IPS DF 6.9 (cell line): Measurements from ENCODE around the gene PHF19.

Experiments
- DNase-seq: peaks from one replicate; pipeline ENCODE4 v3.0.0-alpha.2; 2013; ENCODE audit warnings: low read depth, low spot score
- H3K27ac ChIP-seq: one replicate; pipeline ENCODE4 v1.5.1; 2013; ENCODE audit warnings: low read length, control low read depth
- H3K27me3 ChIP-seq: 2 replicates; pipeline ENCODE4 v1.6.1; 2013; ENCODE audit warnings: mild to moderate bottlenecking, low read length; ENCODE audit not compliant: control insufficient read depth, insufficient read depth
- H3K36me3 ChIP-seq: 2 replicates; pipeline ENCODE4 v1.6.1; 2013; ENCODE audit warnings: low read length; ENCODE audit not compliant: control insufficient read depth, insufficient read depth
- H3K4me1 ChIP-seq: 2 replicates; pipeline ENCODE4 v1.6.1; 2013; ENCODE audit warnings: low read length; ENCODE audit not compliant: control insufficient read depth, insufficient read depth
- H3K4me3 ChIP-seq: 2 replicates; pipeline ENCODE4 v1.5.1; 2013; ENCODE audit warnings: mild to moderate bottlenecking, low read length
- H3K9me3 ChIP-seq: 2 replicates; pipeline ENCODE4 v1.6.1; 2013; ENCODE audit warnings: low read length, inconsistent platforms; ENCODE audit not compliant: control insufficient read depth, insufficient read depth
- WGBS: extraction: QIAGEN DNeasy Blood & Tissue Kit; methylation state at CpG from one replicate; pipeline ENCODE4 v1.1.7; 2013; ENCODE audit warnings: mixed read lengths, missing lambda C conversion rate; ENCODE audit not compliant: insufficient read length, insufficient coverage; 5-methylcytosine and 5-hydroxymethylcytosine counted together

Gene PHF19

GRCh38 chr9:120882935-120883607 is 6.1 kb upstream of the PHF19 start:
- DNase-seq = no peak
- WGBS = no CpG with 5 or more reads among the region's 10 CpGs
- Histone ChIP-seq H3K4me3 (no peak overlapping the region), H3K27ac (no peak overlapping the region), H3K4me1 (peaks cover 3% of the 10 kb centered on the region; the same call in 1 of the 2 replicates), H3K9me3 (no peaks in the 10 kb centered on the region), H3K27me3 (no peaks in the 10 kb centered on the region), H3K36me3 (no peaks in the 10 kb centered on the region)

GRCh38 chr9:120879446-120879845 is 2.5 kb upstream of the PHF19 start:
- Histone ChIP-seq H3K4me3 (no peak overlapping the region), H3K4me1 (peaks cover 12% of the 10 kb centered on the region), H3K9me3 (no peaks in the 10 kb centered on the region), H3K27me3 (no peaks in the 10 kb centered on the region), H3K36me3 (no peaks in the 10 kb centered on the region), H3K27ac (no peak overlapping the region)
- DNase-seq = no peak
- no CpG with 5 or more reads among the region's 6 CpGs for WGBS

GRCh38 chr9:120878188-120879130 is 1.5 kb upstream of the PHF19 start:
- no peaks in the 10 kb centered on the region for H3K9me3 ChIP-seq
- no peaks in the 10 kb centered on the region for H3K36me3 ChIP-seq
- H3K4me3 ChIP-seq = no peak overlapping the region
- WGBS = no CpG with 5 or more reads among the region's 8 CpGs
- no peak overlapping the region for H3K27ac ChIP-seq
- no peaks in the 10 kb centered on the region for H3K27me3 ChIP-seq
- no peak for DNase-seq
- peaks cover 20% of the 10 kb centered on the region for H3K4me1 ChIP-seq

- H3K9me3 ChIP-seq = no peaks in the 10 kb centered on the region
- H3K27ac ChIP-seq = no peak overlapping the region
- no peaks in the 10 kb centered on the region for H3K36me3 ChIP-seq
- peaks cover 24% of the 10 kb centered on the region for H3K4me1 ChIP-seq
- no peaks in the 10 kb centered on the region for H3K27me3 ChIP-seq
- WGBS = no CpG with 5 or more reads among the region's 63 CpGs
- no peak for DNase-seq
- peak overlapping the region; percentile 39; the same call in 1 of the 2 replicates for H3K4me3 ChIP-seq
These were observed 467 bp upstream of the PHF19 start for GRCh38 chr9:120877276-120878034.

- H3K27ac ChIP-seq = no peak overlapping the region
- H3K36me3 ChIP-seq = no peaks in the 10 kb centered on the region
- H3K4me3 ChIP-seq = peak overlapping the region; percentile 76; the same call in 1 of the 2 replicates
- peaks cover 27% of the 10 kb centered on the region for H3K4me1 ChIP-seq
- no peaks in the 10 kb centered on the region for H3K27me3 ChIP-seq
- no CpG with 5 or more reads among the region's 65 CpGs for WGBS
- no peaks in the 10 kb centered on the region for H3K9me3 ChIP-seq
- DNase-seq = no peak
These were observed 790 bp downstream of the PHF19 start for GRCh38 chr9:120875954-120876841.

GRCh38 chr9:120875643-120875953 is 1.4 kb downstream of the PHF19 start:
- Histone ChIP-seq H3K36me3 (no peaks in the 10 kb centered on the region), H3K27ac (no peak overlapping the region), H3K4me1 (peaks cover 27% of the 10 kb centered on the region), H3K27me3 (no peaks in the 10 kb centered on the region), H3K9me3 (no peaks in the 10 kb centered on the region), H3K4me3 (peak overlapping the region; percentile 76; the same call in 1 of the 2 replicates)
- no peak for DNase-seq
- WGBS = no CpG with 5 or more reads among the region's 7 CpGs

GRCh38 chr9:120875195-120875565 is 1.8 kb downstream of the PHF19 start:
- WGBS = no CpG with 5 or more reads among the region's 4 CpGs
- H3K4me1 ChIP-seq = peaks cover 27% of the 10 kb centered on the region
- H3K27me3 ChIP-seq = no peaks in the 10 kb centered on the region
- no peak overlapping the region for H3K4me3 ChIP-seq
- no peaks in the 10 kb centered on the region for H3K36me3 ChIP-seq
- H3K27ac ChIP-seq = no peak overlapping the region
- no peak for DNase-seq
- H3K9me3 ChIP-seq = no peaks in the 10 kb centered on the region

- H3K27ac ChIP-seq = no peak overlapping the region
- H3K36me3 ChIP-seq = no peaks in the 10 kb centered on the region
- no peaks in the 10 kb centered on the region for H3K9me3 ChIP-seq
- no peak for DNase-seq
- no peaks in the 10 kb centered on the region for H3K27me3 ChIP-seq
- peaks cover 29% of the 10 kb centered on the region for H3K4me1 ChIP-seq
- H3K4me3 ChIP-seq = no peak overlapping the region
- no CpG with 5 or more reads among the region's 10 CpGs for WGBS
These were observed 2.5 kb downstream of the PHF19 start for GRCh38 chr9:120874226-120875194.

- Histone ChIP-seq H3K36me3 (no peaks in the 10 kb centered on the region), H3K27me3 (no peaks in the 10 kb centered on the region), H3K9me3 (no peaks in the 10 kb centered on the region), H3K4me3 (no peak overlapping the region), H3K4me1 (peaks cover 29% of the 10 kb centered on the region), H3K27ac (no peak overlapping the region)
- no CpG with 5 or more reads among the region's 4 CpGs for WGBS
- DNase-seq = peak; percentile 88
These were observed 3.5 kb downstream of the PHF19 start for GRCh38 chr9:120873512-120873911.
